Cardiac fibroblast (primary cell): ENCODE data around the gene GHDC.

ENCODE experiments used
- DNase-seq, 2 donors: peaks; one replicate each; pipeline versions ENCODE4 v3.0.0 to v3.0.0-alpha.2; 2010; ENCODE audit warnings: low read depth in 2 of 2
- H3K4me3 ChIP-seq, 2 donors: replicated peaks in 1 of 2; 1 replicate in 1 of 2; 2 replicates in 1 of 2; pipeline ENCODE4 v1.5.1; 2011; ENCODE audit warnings: low read depth in 2 of 2, low read length in 2 of 2, mild to moderate bottlenecking in 2 of 2, moderate library complexity in 1 of 2
- CTCF ChIP-seq: IDR thresholded peaks from one replicate; pipeline ENCODE4 v1.5.1; 2011; ENCODE audit warnings: low read depth, mild to moderate bottlenecking, low read length, inconsistent platforms

GHDC gene

GRCh38 chr17:42233994-42234393 lies 39.7 kb upstream of the GHDC start:
- H3K4me3 ChIP-seq = no peak overlapping the region
- no peak for DNase-seq
- TF ChIP-seq CTCF = no peak

GRCh38 chr17:42233156-42233555 lies 38.9 kb upstream of the GHDC start:
- TF ChIP-seq CTCF = no peak
- no peak overlapping the region for H3K4me3 ChIP-seq
- DNase-seq = peak; percentile 77 to 79

GRCh38 chr17:42230225-42230624 lies 35.9 kb upstream of the GHDC start:
- no peak for TF ChIP-seq CTCF
- no peak overlapping the region for H3K4me3 ChIP-seq
- no peak for DNase-seq

- DNase-seq = peak; percentile 57 to 69
- no peak overlapping the region for H3K4me3 ChIP-seq
- no peak for TF ChIP-seq CTCF
Measured at GRCh38 chr17:42227849-42228700, 33.8 kb upstream of the GHDC start.

- no peak for DNase-seq
Measured at GRCh38 chr17:42225646-42226045, 31.4 kb upstream of the GHDC start.

GRCh38 chr17:42224651-42225050 lies 30.4 kb upstream of the GHDC start:
- no peak for DNase-seq
- no peak for TF ChIP-seq CTCF
- H3K4me3 ChIP-seq = no peak overlapping the region

More at GRCh38 chr17:42225646-42226045, 31.4 kb upstream of the GHDC start:
- no peak overlapping the region for H3K4me3 ChIP-seq
- no peak for TF ChIP-seq CTCF
